Testis (tissue), 3 donors: ENCODE data around the gene TTBK1. TPM values are rescaled to one million over a fixed set of nuclear protein-coding genes. Genes with fewer than 3 reads are reported as not detected.

Source experiments
- DNase-seq: peaks from one replicate; pipeline ENCODE4 v3.0.0-alpha.2; 2019
- H3K27ac ChIP-seq, 2 donors: fragments of 200-600 bp; sonication (generic); one replicate each; pipeline ENCODE4 v1.5.1; 2019
- H3K27me3 ChIP-seq: fragments of 200-600 bp; sonication (generic); one replicate; pipeline ENCODE4 v1.5.1; 2019
- H3K36me3 ChIP-seq: fragments of 200-600 bp; sonication (generic); one replicate; pipeline ENCODE4 v1.5.1; 2017; ENCODE audit warnings: low read depth; ENCODE audit errors: missing control alignments
- H3K4me1 ChIP-seq: fragments of 200-600 bp; sonication (generic); one replicate; pipeline ENCODE4 v1.5.1; 2019
- H3K4me3 ChIP-seq, 2 donors: fragments of 200-600 bp; sonication (generic); one replicate each; pipeline ENCODE4 v1.5.1; 2017 to 2019
- H3K9me3 ChIP-seq: fragments of 200-600 bp; sonication (generic); one replicate; pipeline ENCODE4 v1.5.1; 2017
- POLR2A ChIP-seq: fragments of 450-650 bp; IDR thresholded peaks from one replicate; pipeline ENCODE4 v1.6.1; 2017; ENCODE audit warnings: antibody characterized with exemption, mild to moderate bottlenecking, moderate library complexity
- WGBS, 2 donors: methylation state at CpG; one replicate each; pipeline ENCODE4 v1.1.5; 2018; 5-methylcytosine and 5-hydroxymethylcytosine counted together
- intact Hi-C: fragments of 100-400 bp; cut with DNase I; formaldehyde crosslinking; loops from one replicate; pipeline ENCODE4 v1.15.1; 2023; ENCODE audit warnings: low total_unique reads
- polyA plus RNA-seq: library from polyadenylated mRNA; stranded (reverse); fragments of 350-450 nt; fragmentation: Illumina TruSeq; extraction: RNeasy Lipid Tissue Mini Kit (QIAGEN cat#74804); gene quantifications from one replicate; pipeline ENCODE4 v1.2.3, GENCODE V29; 2014; ENCODE audit warnings: low read depth, low replicate concordance; ENCODE audit not compliant: insufficient read depth
- total RNA-seq, 2 donors: library from RNA; depleted of rRNA; stranded (reverse); fragments of >200 nt; gene quantifications; one replicate each; pipeline ENCODE4 v1.2.3, GENCODE V29; 2016
- TF ChIP-seq, protein P1 (sequence below), 3 experiments: fragments of 450-650 bp in 2 of 3; fragments of 200-600 bp in 1 of 3; sonication (generic) in 1 of 3; IDR thresholded peaks; one replicate each; pipeline ENCODE4 v1.5.1; 2016 to 2019; ENCODE audit warnings: antibody characterized with exemption in 3 of 3, mild to moderate bottlenecking in 2 of 3, moderate library complexity in 1 of 3

Gene TTBK1
- total and polyA plus RNA-seq, 3 donors from 2014 or later: 2.2 to 2.6 (median 2.3) TPM

DNA sequence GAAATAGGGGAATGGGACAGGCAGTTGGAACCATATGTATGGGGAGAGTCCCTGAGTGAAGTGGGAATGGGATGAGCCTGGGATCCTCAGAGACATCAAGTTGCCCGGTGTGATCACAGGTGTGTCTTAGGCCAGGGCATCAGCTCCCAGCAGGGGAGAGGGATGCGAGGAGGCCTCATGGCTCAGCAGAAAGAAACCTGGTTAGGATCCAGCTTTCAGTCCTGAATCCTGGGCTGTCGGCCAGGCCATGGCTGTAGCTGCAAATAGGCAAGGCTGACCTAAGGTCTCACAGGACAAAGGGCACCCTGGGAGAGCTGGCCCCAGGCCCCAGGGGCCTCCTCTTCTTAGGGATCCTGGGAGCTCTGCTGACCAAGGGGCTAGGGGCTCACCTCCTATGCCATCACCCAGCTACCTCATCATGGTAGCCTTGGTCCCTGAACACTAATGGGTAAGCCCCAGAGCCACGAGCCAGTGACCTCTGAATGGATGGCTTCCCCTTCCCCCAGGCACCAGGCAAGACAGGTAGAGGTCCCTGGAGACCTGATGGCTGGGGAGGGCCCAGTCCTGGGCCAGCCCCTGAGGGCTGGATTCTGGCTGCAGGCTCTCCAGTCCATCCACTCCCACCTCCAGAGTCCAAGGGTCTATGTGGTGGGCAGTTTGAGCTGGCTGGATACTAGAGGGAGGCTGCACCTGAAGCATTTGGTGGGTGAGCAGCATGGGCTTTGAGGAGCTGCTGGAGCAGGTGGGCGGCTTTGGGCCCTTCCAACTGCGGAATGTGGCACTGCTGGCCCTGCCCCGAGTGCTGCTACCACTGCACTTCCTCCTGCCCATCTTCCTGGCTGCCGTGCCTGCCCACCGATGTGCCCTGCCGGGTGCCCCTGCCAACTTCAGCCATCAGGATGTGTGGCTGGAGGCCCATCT lies 54.6 kb downstream of the TTBK1 start, which contains the start of gene SLC22A7:
Gene SLC22A7, plus strand, starts transcription at position 617 of the 921 bp plus-strand sequence. Its CDS starts 99 bp downstream, at position 716.
- 56 to 78% methylated on average over 3 to 10 of the region's 10 CpGs for WGBS, 2 donors
- peak; percentile 57 for DNase-seq
- Histone ChIP-seq H3K4me3 (no peak within 1 kb of the TSS), H3K36me3 (no peaks in the 10 kb centered on the region), H3K4me1 (no peaks in the 10 kb centered on the region), H3K27ac (no peak within 1 kb of the TSS), H3K27me3 (no peaks in the 10 kb centered on the region), H3K9me3 (no peaks in the 10 kb centered on the region)
- TF ChIP-seq, protein P1, sequence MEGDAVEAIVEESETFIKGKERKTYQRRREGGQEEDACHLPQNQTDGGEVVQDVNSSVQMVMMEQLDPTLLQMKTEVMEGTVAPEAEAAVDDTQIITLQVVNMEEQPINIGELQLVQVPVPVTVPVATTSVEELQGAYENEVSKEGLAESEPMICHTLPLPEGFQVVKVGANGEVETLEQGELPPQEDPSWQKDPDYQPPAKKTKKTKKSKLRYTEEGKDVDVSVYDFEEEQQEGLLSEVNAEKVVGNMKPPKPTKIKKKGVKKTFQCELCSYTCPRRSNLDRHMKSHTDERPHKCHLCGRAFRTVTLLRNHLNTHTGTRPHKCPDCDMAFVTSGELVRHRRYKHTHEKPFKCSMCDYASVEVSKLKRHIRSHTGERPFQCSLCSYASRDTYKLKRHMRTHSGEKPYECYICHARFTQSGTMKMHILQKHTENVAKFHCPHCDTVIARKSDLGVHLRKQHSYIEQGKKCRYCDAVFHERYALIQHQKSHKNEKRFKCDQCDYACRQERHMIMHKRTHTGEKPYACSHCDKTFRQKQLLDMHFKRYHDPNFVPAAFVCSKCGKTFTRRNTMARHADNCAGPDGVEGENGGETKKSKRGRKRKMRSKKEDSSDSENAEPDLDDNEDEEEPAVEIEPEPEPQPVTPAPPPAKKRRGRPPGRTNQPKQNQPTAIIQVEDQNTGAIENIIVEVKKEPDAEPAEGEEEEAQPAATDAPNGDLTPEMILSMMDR (IDR thresholded peaks at IDR 0.05): no peak
- TF ChIP-seq POLR2A: no peak
- intact Hi-C loops: no loop called here

DNA sequence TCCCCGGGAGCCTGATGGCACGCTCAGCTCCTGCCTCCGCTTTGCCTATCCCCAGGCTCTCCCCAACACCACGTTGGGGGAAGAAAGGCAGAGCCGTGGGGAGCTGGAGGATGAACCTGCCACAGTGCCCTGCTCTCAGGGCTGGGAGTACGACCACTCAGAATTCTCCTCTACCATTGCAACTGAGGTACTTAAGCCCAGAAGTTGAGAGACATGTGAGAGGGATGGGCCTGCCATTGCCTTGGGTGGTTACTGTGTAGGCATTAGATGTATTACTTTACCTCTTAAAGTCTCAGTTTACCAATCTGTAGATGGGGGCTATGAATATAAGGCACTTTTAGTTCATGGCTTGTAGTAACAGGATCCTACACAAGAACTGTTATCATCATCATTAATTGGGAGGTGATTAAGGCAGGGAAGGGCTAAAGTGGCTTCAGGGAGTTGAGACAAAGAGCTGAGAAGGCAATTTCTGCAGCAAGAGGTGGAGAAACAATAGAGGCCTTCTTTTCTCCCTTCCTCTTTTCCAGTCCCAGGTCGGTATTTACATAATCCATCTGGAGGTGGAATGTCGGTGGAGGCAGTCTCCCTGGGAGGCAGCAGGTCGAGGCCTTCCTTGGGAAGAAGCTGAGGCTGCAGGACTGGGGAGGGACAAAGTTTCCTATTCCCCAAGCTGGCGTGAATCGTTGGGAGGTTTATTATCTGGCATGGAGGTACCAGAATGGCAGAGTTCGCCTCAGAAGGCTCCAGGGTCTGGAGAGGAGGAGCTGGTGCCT lies 55.5 kb downstream of the TTBK1 start:
- no peak for TF ChIP-seq POLR2A
- TF ChIP-seq, protein P1 (IDR thresholded peaks at IDR 0.05): no peak
- Histone ChIP-seq H3K36me3 (no peaks in the 10 kb centered on the region), H3K9me3 (no peaks in the 10 kb centered on the region), H3K4me3 (no peak overlapping the region), H3K4me1 (no peaks in the 10 kb centered on the region), H3K27ac (no peak overlapping the region), H3K27me3 (no peaks in the 10 kb centered on the region)
- intact Hi-C loops: no loop called here
- 75 to 78% methylated on average over 12 of the region's 12 CpGs for WGBS, 2 donors
- DNase-seq: no peak

DNA sequence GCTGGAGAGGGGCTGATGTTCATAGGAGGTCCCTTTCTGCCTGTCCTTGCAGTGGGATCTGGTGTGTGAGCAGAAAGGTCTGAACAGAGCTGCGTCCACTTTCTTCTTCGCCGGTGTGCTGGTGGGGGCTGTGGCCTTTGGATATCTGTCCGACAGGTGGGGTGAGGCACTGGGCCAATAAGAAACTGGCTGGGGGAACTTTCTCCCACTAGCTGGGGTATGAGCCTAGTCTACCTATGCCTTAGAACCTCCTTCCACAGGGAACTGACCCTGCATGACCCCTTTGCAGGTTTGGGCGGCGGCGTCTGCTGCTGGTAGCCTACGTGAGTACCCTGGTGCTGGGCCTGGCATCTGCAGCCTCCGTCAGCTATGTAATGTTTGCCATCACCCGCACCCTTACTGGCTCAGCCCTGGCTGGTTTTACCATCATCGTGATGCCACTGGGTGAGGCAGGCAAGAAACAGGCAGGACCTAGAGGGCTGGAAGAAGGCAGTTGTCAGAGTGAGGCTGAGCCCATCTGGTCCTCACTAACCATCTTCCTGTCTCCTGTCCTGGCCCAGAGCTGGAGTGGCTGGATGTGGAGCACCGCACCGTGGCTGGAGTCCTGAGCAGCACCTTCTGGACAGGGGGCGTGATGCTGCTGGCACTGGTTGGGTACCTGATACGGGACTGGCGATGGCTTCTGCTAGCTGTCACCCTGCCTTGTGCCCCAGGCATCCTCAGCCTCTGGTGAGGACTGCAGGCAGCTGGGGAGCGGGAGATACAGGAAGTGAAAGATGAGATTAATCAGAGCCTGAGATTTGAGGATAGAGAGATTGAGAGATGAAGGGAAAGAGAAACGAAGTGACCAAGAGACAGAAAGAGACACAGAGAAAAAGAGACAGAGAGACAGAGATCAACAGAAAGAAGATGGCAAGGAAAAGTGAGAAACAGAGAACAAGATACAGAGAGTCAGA lies 56.3 kb downstream of the TTBK1 start:
- intact Hi-C loops: no loop called here
- no peak for TF ChIP-seq POLR2A
- TF ChIP-seq, protein P1 (IDR thresholded peaks at IDR 0.05): no peak
- Histone ChIP-seq H3K9me3 (no peaks in the 10 kb centered on the region), H3K27ac (no peak overlapping the region), H3K27me3 (no peaks in the 10 kb centered on the region), H3K4me3 (no peak overlapping the region), H3K36me3 (no peaks in the 10 kb centered on the region), H3K4me1 (no peaks in the 10 kb centered on the region)
- 82 to 89% methylated on average over 17 to 18 of the region's 18 CpGs for WGBS, 2 donors
- no peak for DNase-seq

DNA sequence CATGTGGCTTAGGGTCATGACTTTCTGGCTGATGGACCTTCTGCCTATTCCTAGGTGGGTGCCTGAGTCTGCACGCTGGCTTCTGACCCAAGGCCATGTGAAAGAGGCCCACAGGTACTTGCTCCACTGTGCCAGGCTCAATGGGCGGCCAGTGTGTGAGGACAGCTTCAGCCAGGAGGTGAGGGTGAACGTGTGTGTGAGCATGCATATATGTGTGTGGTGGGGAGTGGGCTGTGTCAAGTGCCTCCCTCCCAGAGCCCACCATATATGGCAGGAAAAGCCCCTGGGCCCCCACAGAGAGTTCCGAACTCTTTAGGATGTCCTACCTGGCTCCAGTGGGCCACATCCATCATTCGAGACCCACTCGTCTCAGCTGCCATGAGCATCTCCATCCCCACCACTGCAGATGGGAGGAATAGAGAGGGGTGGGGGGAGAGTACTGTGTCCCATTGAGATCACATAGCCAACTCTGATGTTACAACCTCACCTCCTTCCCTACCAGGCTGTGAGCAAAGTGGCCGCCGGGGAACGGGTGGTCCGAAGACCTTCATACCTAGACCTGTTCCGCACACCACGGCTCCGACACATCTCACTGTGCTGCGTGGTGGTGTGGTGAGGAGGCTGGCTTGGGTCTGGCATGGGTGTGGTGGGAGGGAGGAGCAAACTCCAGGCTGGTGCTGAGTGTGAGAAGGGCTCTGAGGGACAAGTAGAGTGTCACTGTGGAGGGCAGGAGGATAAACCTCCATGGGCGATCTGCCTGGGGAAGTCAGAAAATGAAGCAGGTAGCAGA lies 58.0 kb downstream of the TTBK1 start:
- TF ChIP-seq POLR2A: no peak
- TF ChIP-seq, protein P1 (IDR thresholded peaks at IDR 0.05): no peak
- Histone ChIP-seq H3K27ac (no peak overlapping the region), H3K36me3 (no peaks in the 10 kb centered on the region), H3K4me3 (no peak overlapping the region), H3K27me3 (no peaks in the 10 kb centered on the region), H3K9me3 (no peaks in the 10 kb centered on the region), H3K4me1 (no peaks in the 10 kb centered on the region)
- no peak for DNase-seq
- 90 to 95% methylated on average over 13 to 15 of the region's 15 CpGs for WGBS, 2 donors
- intact Hi-C loops: no loop called here
